PC-9 (cell line): Measurements from ENCODE around the gene SLC38A10.

Experiments used
- CTCF ChIP-seq: fragments of 200-600 bp; sonication (generic); conservative IDR thresholded peaks from 2 replicates; pipeline ENCODE4 v1.6.1; 2017; ENCODE audit warnings: mixed run types, antibody characterized with exemption, mild to moderate bottlenecking, moderate library complexity
- EZH2 ChIP-seq: fragments of 200-600 bp; sonication (generic); IDR thresholded peaks from 2 replicates; pipeline ENCODE4 v1.8.0; 2017; ENCODE audit warnings: antibody characterized with exemption, low read depth

- TF ChIP-seq CTCF (no peak), EZH2 (no peak)
Measured at GRCh38 chr17:81300586-81301155, 5.6 kb upstream of the SLC38A10 start.
